DMS 273 treated with DMSO at 0.1 percent for 48 hours (cell line): ENCODE measurements around the gene CAV1.

Experiments used
- DNase-seq: peaks from one replicate; lab custom pipeline; 2025; lab: John Stamatoyannopoulos, UW

CAV1 gene

DNA sequence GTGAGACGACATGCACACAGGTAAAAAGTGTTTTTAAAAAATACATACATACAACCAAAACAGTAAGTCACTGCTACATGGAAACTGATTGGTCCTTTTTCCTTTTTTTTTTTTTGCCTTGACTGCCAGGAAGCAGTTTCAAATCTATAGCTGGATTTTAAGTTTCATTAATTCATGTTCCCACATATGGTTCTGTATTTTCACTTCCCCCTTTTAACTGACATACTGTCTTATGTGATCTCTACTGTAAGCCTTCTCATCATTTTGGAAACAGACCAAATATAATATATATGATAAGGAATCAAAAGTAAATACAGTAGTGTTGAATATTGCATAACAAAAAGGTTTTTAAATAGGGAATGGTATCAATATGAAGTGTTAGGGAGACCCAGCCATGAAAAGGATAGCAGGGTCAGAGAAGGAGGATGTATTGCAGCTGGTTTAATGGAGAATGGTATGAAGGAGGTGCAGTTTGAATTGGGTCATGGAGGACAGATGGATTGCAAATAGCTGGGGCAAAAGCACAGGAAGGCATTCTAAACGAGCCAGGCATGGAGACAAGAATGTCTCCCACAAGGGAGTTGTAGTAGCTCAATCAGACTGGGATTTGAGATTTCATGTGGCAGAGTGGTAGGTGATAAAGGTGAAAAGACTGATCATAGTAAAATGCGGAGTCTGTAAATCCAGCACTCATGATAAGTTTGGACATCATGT is 5.4 kb downstream of the CAV1 start:
- DNase-seq: no peak

DNA sequence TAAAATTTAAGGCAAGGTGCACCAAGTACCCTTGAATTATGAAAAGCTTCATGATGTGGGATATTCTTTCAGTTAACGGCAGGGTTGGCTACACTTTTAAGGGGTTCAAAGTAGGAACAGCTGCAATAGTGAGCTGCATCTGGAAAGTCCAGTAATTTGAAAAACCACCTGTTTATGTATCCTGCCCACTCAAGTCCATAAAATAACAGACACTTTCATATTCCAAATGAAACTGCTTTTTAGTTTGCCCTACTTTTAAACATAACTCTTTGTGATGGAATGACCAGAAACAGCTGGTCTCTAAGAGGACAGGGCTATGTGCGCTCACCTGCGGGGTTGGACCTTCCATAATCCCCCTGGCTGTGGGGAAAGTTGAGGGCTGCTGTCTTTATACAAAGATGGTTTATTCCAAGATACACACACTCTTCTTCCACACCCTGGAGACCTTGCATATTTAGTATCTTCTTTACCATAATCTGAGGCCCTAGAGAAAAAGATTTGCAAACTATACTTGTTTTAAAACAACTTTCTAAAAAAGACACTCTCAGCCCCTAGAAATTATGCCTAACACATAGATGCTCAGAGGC is 7.4 kb downstream of the CAV1 start:
- DNase-seq: no peak

DNA sequence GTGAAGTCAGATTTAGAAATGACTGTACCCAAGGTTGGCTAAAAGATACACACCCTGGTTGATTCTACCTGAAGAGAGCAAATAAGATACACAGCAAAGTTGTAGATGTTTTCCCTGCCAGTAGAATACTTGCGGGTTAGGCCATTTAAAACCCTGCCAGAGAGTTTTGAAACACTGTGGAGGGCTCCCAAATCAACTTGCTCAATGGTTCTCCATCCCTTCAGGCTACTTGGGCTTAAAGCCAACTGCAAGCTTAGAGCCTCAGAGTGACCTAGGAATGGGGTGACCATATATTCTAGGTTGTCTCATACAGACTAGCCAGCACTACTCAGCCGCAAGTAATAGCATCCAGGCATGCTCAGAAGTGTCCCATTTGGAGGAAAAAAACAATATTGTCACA is 10.0 kb downstream of the CAV1 start:
- no peak for DNase-seq

- no peak for DNase-seq
These were observed 10.6 kb downstream of the CAV1 start for GRCh38 chr7:116535416-116535815.

- no peak for DNase-seq
These were observed 13.3 kb downstream of the CAV1 start for GRCh38 chr7:116538138-116538537.

- no peak for DNase-seq
These were observed 15.0 kb downstream of the CAV1 start for GRCh38 chr7:116539879-116540278.

DNA sequence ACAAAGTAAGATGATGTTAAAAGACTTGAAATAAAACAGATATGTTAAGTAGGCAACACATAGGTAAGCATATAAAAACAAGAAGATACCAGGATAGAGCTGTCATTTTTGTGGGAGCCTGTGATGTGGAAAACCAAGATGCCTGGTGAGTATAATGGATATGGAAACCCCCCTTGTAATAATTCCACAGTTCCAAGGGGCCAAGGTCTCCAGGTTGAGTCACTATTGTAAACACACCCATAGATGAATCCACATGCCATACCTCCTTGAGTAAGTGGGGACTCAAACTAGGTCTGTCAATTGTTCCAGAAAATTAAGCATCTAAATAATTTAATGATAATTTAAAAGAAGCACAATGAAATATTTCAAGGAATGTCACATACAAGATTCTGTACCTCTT is 15.9 kb downstream of the CAV1 start:
- DNase-seq: no peak

DNA sequence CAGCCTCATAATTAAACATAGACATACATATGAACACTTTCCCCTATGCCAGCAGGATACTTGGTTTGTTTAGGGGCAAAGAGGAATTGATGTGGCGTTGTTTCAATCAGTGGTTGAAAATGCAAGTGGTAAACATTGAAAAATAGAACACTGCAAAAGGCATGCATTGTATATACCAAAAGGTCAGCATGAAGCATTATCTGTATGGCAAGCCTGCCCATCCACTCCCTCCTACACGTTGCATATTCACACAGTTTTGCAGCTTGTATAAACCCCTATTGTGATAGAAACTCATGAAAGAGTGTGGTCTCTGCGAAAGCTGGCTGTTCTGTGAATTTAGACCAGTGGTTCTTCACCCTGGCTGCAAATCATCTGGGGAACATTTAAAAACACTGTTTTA is 17.1 kb downstream of the CAV1 start:
- DNase-seq: no peak

DNA sequence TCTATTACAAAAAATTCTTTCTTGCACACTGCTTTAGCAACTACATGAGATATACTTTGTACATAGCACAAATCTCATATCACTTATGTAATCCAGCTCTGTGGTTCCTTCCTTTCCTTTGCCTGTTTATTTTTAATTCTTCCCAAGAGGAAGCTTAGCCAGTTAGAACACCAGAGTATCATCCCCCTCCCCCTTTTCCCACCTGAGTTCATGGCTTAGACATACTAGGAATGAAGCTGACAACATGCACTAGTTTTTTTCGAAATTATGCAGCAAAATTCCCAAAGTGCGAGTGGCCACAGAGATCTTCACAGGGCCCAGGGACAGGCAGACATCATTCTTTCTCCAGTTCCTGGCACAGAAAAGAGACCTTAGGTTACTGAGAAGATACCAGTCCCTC is 17.8 kb downstream of the CAV1 start:
- DNase-seq: no peak

DNA sequence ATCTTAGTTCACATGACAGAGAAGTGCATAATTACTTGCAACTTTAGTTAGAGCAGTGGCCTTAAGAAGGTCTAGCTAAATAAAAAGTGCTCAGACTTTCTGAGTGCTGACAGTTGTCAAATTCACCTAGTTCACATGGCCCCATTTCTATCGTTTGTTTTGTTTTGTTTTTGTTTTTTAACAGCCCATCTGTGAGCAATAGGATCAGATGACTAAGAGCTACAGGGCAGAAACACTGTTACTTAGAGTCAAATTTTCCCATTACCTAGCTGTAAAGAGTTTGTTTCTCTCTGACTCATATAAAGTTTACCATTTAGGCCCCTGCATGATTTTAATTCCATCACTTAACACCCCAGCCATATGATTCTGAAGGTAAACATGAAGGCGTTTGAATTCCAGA is 18.8 kb downstream of the CAV1 start:
- DNase-seq: no peak

- no peak for DNase-seq
These were observed 19.7 kb downstream of the CAV1 start for GRCh38 chr7:116544487-116544886.

- DNase-seq: no peak
These were observed 20.7 kb downstream of the CAV1 start for GRCh38 chr7:116545411-116545993.

- DNase-seq: no peak
These were observed 21.2 kb downstream of the CAV1 start for GRCh38 chr7:116546054-116546453.

GRCh38 chr7:116546916-116547315 is 22.1 kb downstream of the CAV1 start:
- no peak for DNase-seq

DNA sequence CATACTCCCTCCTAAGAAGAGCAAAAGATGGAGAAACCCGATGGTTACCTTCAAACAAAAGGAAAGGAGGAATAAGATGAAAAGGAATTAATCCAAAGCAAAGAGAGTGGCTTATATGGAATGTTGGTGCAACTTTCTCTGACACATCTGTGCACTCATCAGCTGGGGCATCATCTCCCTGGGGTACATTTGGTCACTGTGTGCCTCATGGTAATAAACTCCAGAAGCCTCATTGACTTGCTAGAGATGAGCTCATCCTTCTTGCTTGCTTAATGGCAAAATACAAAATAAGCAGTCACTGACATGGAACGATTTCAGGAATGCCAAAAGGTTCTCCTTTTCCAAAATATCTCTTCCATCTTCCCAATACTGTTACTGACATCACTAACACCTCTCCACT is 22.5 kb downstream of the CAV1 start:
- DNase-seq: no peak

GRCh38 chr7:116548506-116548905 is 23.7 kb downstream of the CAV1 start:
- DNase-seq: no peak

DNA sequence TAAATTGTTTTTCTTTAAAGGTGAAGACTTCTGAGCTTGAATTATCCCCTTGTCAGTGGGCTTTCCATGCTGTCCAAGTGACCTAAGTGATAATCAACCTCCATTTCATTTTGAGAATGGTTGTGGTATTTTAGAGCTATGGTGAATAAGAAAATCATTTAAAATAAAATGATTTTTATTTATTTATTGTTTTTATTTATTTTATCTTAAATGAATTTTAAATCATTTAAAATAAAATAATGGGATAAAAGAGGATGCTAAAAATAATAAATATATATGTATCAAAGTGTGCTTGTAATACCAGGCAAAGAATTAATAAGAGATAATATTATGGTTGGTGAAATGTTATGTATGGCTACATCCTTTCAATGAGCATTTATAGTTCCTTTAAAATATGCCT is 24.5 kb downstream of the CAV1 start:
- DNase-seq: no peak

- DNase-seq: no peak
These were observed 26.9 kb downstream of the CAV1 start for GRCh38 chr7:116551692-116552091.

DNA sequence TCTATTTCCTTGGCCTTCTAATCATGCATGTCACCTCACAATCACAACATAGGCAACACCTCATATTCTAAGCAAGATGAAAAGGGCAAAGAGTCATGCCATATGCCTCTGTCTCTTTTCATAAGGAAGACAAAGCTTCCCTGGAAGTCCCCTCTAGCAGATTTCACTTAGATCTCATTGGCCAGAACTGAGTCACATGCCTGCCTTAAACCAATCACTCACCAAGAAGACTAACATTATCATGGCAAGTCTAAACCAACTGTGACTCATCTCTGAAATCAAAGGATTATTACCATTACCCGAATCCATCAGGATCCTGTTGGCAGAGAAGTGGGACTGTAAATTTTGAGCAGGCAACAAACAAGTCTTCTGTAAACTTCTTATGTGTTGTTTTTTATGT is 27.8 kb downstream of the CAV1 start:
- no peak for DNase-seq

- no peak for DNase-seq
These were observed 28.5 kb downstream of the CAV1 start for GRCh38 chr7:116553168-116553964.

- DNase-seq: no peak
These were observed 29.6 kb downstream of the CAV1 start for GRCh38 chr7:116554436-116554835.

- DNase-seq: no peak
These were observed 30.1 kb downstream of the CAV1 start for GRCh38 chr7:116554911-116555310.

DNA sequence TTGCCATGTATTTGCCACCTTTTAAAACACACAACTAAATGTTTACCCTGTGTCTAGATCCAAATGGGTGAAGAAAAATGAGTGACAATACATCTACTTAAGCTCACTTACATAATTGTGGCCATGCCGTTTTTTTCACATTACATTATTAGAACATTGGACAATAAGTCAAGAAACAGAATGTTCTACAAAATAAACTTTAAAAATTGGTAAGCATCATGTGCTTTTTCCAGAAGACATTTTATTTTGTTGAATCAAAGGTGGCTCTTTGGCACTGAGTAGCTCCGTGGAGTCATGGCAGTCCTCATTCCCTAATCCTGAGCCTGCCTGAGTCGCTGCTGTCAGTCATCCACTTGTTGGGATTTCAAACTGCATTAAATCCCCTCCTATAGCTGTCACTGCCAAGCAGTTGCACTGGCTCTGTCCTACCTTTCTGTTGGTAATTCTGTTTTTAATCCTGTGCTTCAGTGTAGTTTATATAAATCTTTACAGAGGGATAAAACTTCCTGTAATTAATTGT is 32.3 kb downstream of the CAV1 start:
- no peak for DNase-seq
